Transverse colon (tissue), 4 donors: ENCODE data around the gene MMP24OS. TPM values are rescaled to one million over a fixed set of nuclear protein-coding genes. Genes with fewer than 3 reads are reported as not detected.

Experiments used
- DNase-seq: peaks from one replicate; pipeline ENCODE4 v3.0.0-alpha.2; 2019
- H3K27ac ChIP-seq, 4 donors: fragments of 200-600 bp; sonication (generic); 2 replicates each; pipeline ENCODE4 v1.5.1; 2016 to 2018; ENCODE audit warnings: inconsistent platforms in 4 of 4
- H3K27me3 ChIP-seq: fragments of 200-600 bp; sonication (generic); 2 replicates; pipeline ENCODE4 v1.5.1; 2017; ENCODE audit warnings: inconsistent platforms
- H3K36me3 ChIP-seq, 4 donors: fragments of 200-600 bp; sonication (generic); 2 replicates each; pipeline ENCODE4 v1.5.1; 2017 to 2019; ENCODE audit warnings: inconsistent platforms in 4 of 4
- H3K4me1 ChIP-seq, 4 donors: fragments of 200-600 bp; sonication (generic); 2 replicates each; pipeline ENCODE4 v1.5.1; 2017 to 2020; ENCODE audit warnings: inconsistent platforms in 4 of 4
- H3K4me3 ChIP-seq, 4 donors: fragments of 200-600 bp; sonication (generic); 1 replicate in 1 of 4; 2 replicates in 3 of 4; pipeline versions ENCODE4 v1.5.1 to v1.6.1; 2017 to 2019; ENCODE audit warnings: inconsistent platforms in 4 of 4
- H3K9me3 ChIP-seq, 2 donors: fragments of 200-600 bp; sonication (generic); 2 replicates each; pipeline ENCODE4 v1.5.1; 2017 to 2019; ENCODE audit warnings: inconsistent platforms in 2 of 2
- CTCF ChIP-seq, 5 experiments: fragments of 200-600 bp in 3 of 5; fragments of 450-650 bp in 2 of 5; sonication (generic) in 3 of 5; IDR thresholded peaks; 1 replicate in 2 of 5; 2 replicates in 3 of 5; pipeline ENCODE4 v1.5.1; 2016 to 2017; ENCODE audit warnings: antibody characterized with exemption in 5 of 5, inconsistent platforms in 3 of 5, mild to moderate bottlenecking in 2 of 5, moderate library complexity in 1 of 5
- EP300 ChIP-seq: sonication (generic); formaldehyde crosslinking; IDR thresholded peaks from one replicate; pipeline ENCODE4 v1.6.1; 2017; ENCODE audit warnings: antibody characterized with exemption, low read depth
- POLR2A ChIP-seq: fragments of 450-650 bp; IDR thresholded peaks from one replicate; pipeline ENCODE4 v1.6.1; 2016; ENCODE audit warnings: antibody characterized with exemption, mild to moderate bottlenecking, moderate library complexity
- POLR2AphosphoS5 ChIP-seq, 3 donors: sonication (generic); formaldehyde crosslinking; IDR thresholded peaks; one replicate each; pipeline ENCODE4 v1.6.1; 2016; ENCODE audit warnings: antibody characterized with exemption in 3 of 3
- WGBS, 2 donors: methylation state at CpG; one replicate each; pipeline ENCODE4 v1.1.5; 2018; ENCODE audit warnings: low coverage in 1 of 2; 5-methylcytosine and 5-hydroxymethylcytosine counted together
- in situ Hi-C, 4 donors: fragments of 200-750 bp; cut with MboI; loops; one replicate each; pipeline versions ENCODE4 v1.15.0 to v1.15.1; 2017; ENCODE audit warnings: low sequenced_read_pairs in 3 of 4, low pct_ligation_motif_present in 1 of 4, low pct_unique_long_range_greater_than_20kb in 1 of 4
- intact Hi-C: fragments of 100-400 bp; cut with DNase I; formaldehyde crosslinking; loops from one replicate; pipeline ENCODE4 v1.15.1; 2023; ENCODE audit warnings: low total_unique reads
- total RNA-seq, 4 donors: library from RNA; depleted of rRNA; stranded (reverse); fragments of >200 nt; gene quantifications; one replicate each; pipeline ENCODE4 v1.1.0, GENCODE V29; 2016

The MMP24OS gene
- total RNA-seq, 4 donors from 2014 or later: 32.4 to 81.1 (median 47.9) TPM

DNA sequence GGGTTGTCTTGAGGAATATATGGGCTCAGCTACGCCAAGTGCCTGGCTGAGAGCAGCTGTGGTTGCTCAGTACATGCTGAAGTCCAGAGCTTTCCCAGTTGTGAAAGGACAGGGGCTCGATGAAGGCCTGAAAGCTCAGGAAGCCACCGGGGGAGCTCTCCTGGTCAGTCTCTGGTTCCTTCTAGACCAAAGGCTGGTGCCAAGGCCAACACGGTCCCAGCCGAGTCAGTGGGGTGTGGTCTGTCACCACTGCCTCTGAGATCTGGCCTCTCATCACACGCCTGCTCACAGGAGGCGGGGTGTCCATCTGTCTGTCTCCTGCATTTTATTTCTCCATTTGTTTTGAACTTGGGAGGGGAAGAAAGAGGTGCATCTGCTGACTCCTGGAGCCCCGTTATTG is 19.2 kb upstream of the MMP24OS start:
- no peak for TF ChIP-seq POLR2A
- no peak for TF ChIP-seq POLR2AphosphoS5 (IDR thresholded peaks at IDR 0.05)
- TF ChIP-seq EP300: no peak
- no peak for TF ChIP-seq CTCF (IDR thresholded peaks at IDR 0.05)
- WGBS, 2 donors: 58% methylated on average over 8 of the region's 8 CpGs; no CpG with 5 or more reads in 1 of the 2 donors
- DNase-seq: no peak
- Histone ChIP-seq H3K36me3 (no peaks in the 10 kb centered on the region), H3K9me3 (no peaks in the 10 kb centered on the region), H3K4me1 (peaks cover 0 to 5% (median 0%) of the 10 kb centered on the region in 4 donors), H3K27me3 (peaks cover 8% of the 10 kb centered on the region), H3K27ac (no peak overlapping the region), H3K4me3 (no peak overlapping the region)
- in situ Hi-C loops (loop anchor here in 1 of 4 donors (10.0 kb wide), 1 partner anchor 148 kb away; no protein-coding TSS in a partner anchor), intact Hi-C loops (no loop called here)

DNA sequence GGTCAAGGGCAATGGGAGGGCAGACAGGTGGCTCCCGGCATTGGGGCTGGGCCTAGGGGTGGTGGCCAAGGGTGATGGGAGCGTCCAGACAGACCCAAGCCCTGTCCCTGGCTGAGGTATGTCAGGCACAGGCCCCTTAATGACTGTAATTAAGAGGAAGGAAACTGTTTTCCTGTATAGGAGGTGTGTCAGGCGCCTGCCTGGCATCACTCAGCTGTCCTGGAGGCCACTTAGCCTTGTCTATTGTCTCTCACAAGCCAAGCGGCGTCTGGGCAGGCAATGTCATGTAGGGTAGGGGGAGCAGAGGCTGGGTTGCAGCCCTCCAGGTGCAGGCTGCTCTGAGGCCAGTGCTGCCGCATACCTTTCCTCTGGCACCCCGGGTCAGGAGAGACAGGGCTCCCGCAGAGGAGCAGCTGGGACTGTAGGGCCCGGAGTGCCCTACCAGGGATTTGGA is 18.2 kb upstream of the MMP24OS start:
- TF ChIP-seq POLR2AphosphoS5 (IDR thresholded peaks at IDR 0.05): no peak
- TF ChIP-seq EP300: no peak
- TF ChIP-seq POLR2A: no peak
- no peak for TF ChIP-seq CTCF (IDR thresholded peaks at IDR 0.05)
- Histone ChIP-seq H3K9me3 (no peaks in the 10 kb centered on the region), H3K4me3 (no peak overlapping the region), H3K27me3 (peaks cover 8% of the 10 kb centered on the region), H3K4me1 (peaks cover 0 to 5% (median 0%) of the 10 kb centered on the region in 4 donors), H3K36me3 (no peaks in the 10 kb centered on the region), H3K27ac (no peak overlapping the region)
- in situ Hi-C loops: loop anchor here in 1 of 4 donors (10.0 kb wide), 1 partner anchor 149 kb away; no protein-coding TSS in a partner anchor
- 74% methylated on average over 8 of the region's 9 CpGs; no CpG with 5 or more reads in 1 of the 2 donors for WGBS, 2 donors
- intact Hi-C loops: no loop called here
- no peak for DNase-seq

DNA sequence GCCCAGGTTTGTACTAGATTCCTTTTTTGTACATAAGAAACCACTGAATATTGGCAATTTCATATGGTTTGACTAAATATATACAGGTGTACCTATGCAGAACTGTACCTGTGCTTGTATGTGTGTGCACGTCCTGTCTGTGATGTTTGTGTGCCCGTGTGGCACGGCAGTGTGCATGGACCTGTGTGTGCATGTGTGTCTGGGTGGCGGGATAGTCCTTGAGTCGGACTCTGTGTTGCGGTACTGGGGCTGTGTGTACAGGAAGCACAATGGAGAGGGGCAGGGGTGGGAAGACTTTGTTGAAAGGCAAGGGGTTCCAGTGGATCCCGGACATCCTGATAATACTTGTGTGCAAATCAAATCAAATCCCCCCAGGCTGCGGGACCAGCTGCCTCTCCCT is 17.8 kb upstream of the MMP24OS start:
- Histone ChIP-seq H3K27ac (no peak overlapping the region), H3K27me3 (peaks cover 8% of the 10 kb centered on the region), H3K4me1 (peaks cover 0 to 5% (median 0%) of the 10 kb centered on the region in 4 donors), H3K4me3 (no peak overlapping the region), H3K9me3 (no peaks in the 10 kb centered on the region), H3K36me3 (no peaks in the 10 kb centered on the region)
- no peak for DNase-seq
- WGBS, 2 donors: 87 to 90% methylated on average over 6 to 8 of the region's 8 CpGs
- TF ChIP-seq POLR2A (no peak), CTCF (IDR thresholded peaks at IDR 0.05) (no peak), EP300 (no peak), POLR2AphosphoS5 (IDR thresholded peaks at IDR 0.05) (no peak)
- intact Hi-C loops: no loop called here
- in situ Hi-C loops: loop anchor here in 1 of 4 donors (10.0 kb wide), 1 partner anchor 149 kb away; no protein-coding TSS in a partner anchor

DNA sequence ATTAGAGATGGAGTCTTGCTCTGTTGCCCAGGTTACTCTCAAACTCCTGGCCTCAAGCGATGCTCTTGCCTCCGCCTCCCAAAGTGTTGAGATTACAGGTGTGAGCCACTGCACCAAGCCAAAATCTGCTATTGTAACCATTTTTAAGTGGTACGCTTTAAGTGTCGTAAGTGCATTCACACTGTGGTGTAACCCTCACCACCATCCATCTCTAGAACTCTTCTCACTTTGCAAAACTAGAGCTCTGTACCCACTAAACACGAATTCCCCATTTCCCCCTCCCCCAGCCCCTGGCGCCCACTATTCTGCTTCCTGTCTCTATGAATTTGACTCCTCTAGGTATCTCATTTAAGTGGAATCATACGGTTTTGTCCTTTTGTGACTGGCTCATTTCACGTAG is 17.1 kb upstream of the MMP24OS start:
- peaks cover 0 to 5% (median 0%) of the 10 kb centered on the region in 4 donors for H3K4me1 ChIP-seq
- no peaks in the 10 kb centered on the region for H3K9me3 ChIP-seq
- intact Hi-C loops (no loop called here), in situ Hi-C loops (loop anchor here in 1 of 4 donors (10.0 kb wide), 1 partner anchor 150 kb away; no protein-coding TSS in a partner anchor)
- DNase-seq: no peak
- H3K4me3 ChIP-seq: no peak overlapping the region
- no peaks in the 10 kb centered on the region for H3K36me3 ChIP-seq
- H3K27me3 ChIP-seq: peaks cover 8% of the 10 kb centered on the region
- TF ChIP-seq CTCF (IDR thresholded peaks at IDR 0.05) (no peak), POLR2A (no peak), POLR2AphosphoS5 (IDR thresholded peaks at IDR 0.05) (no peak), EP300 (no peak)
- no peak overlapping the region for H3K27ac ChIP-seq
- WGBS, 2 donors: 79 to 80% methylated on average over 8 of the region's 8 CpGs
